SK-N-SH (cell line): ENCODE results near the gene ISOC2. TPM values are rescaled to one million over a fixed set of nuclear protein-coding genes. Genes with fewer than 3 reads are reported as not detected.

Experiments
- CTCF ChIA-PET: fragments of 300-600, 350-600 bp; formaldehyde crosslinking; extraction: SDS; loops from one replicate; lab custom pipeline; 2021; lab: Yijun Ruan, JAX
- POLR2A ChIA-PET: fragments of 350-600 bp; sonication (Branson Sonifier 250); formaldehyde crosslinking; extraction: SDS; loops from one replicate; lab custom pipeline; 2020; ENCODE audit warnings: antibody characterized with exemption, inconsistent platforms; lab: Yijun Ruan, JAX
- DNase-seq: peaks from one replicate; pipeline ENCODE4 v3.0.0; 2012
- H2AFZ ChIP-seq: fragments of 200-600 bp; sonication (generic); 2 replicates; pipeline ENCODE4 v1.8.1; 2016; ENCODE audit warnings: antibody characterized with exemption, mild to moderate bottlenecking, low read depth
- H3F3A ChIP-seq: fragments of 200-600 bp; sonication (generic); replicated peaks from 2 replicates; pipeline ENCODE3; 2016; ENCODE audit warnings: antibody characterized with exemption, mild to moderate bottlenecking; ENCODE audit not compliant: insufficient read depth
- H3K27ac ChIP-seq, 2 experiments: fragments of 200-500 bp in 1 of 2; fragments of 200-600 bp in 1 of 2; sonication (Bioruptor generic) in 1 of 2; sonication (generic), shearing (Covaris generic) in 1 of 2; 2 replicates each; pipeline versions ENCODE4 v1.5.1 to v1.6.1; 2014 to 2016; ENCODE audit warnings: low read depth in 2 of 2, inconsistent platforms in 1 of 2, low read length in 1 of 2, mild to moderate bottlenecking in 1 of 2, mixed read lengths in 1 of 2
- H3K27me3 ChIP-seq: fragments of 200-600 bp; sonication (generic), shearing (Covaris generic); 2 replicates; pipeline ENCODE4 v1.6.1; 2016; ENCODE audit warnings: mixed run types; ENCODE audit not compliant: insufficient read depth
- H3K36me3 ChIP-seq, 2 experiments: fragments of 200-500 bp in 1 of 2; fragments of 200-600 bp in 1 of 2; sonication (Bioruptor generic) in 1 of 2; sonication (generic) in 1 of 2; replicated peaks in 1 of 2; 2 replicates each; pipeline versions ENCODE3 to v1.5.1; 2014 to 2016; ENCODE audit warnings: low read length in 1 of 2, mild to moderate bottlenecking in 1 of 2; ENCODE audit not compliant: insufficient read depth in 2 of 2, control insufficient read depth in 1 of 2
- H3K4me1 ChIP-seq, 2 experiments: fragments of 200-500 bp in 1 of 2; fragments of 200-600 bp in 1 of 2; sonication (Bioruptor generic) in 1 of 2; sonication (generic), shearing (Covaris generic) in 1 of 2; 2 replicates each; pipeline versions ENCODE4 v1.5.1 to v1.6.1; 2014 to 2016; ENCODE audit warnings: low read depth in 1 of 2, low read length in 1 of 2, mixed run types in 1 of 2; ENCODE audit not compliant: insufficient read depth in 2 of 2, control insufficient read depth in 1 of 2
- H3K4me2 ChIP-seq: fragments of 200-600 bp; sonication (generic), shearing (Covaris generic); 2 replicates; pipeline ENCODE4 v1.6.1; 2017; ENCODE audit warnings: mixed run types
- H3K4me3 ChIP-seq, 2 experiments: fragments of 200-500 bp in 1 of 2; fragments of 200-600 bp in 1 of 2; sonication (Bioruptor generic) in 1 of 2; sonication (generic), shearing (Covaris generic) in 1 of 2; 2 replicates each; pipeline versions ENCODE4 v1.5.1 to v1.8.1; 2014 to 2016; ENCODE audit warnings: low read depth in 2 of 2, inconsistent platforms in 1 of 2, low read length in 1 of 2, mild to moderate bottlenecking in 1 of 2, mixed read lengths in 1 of 2, moderate library complexity in 1 of 2
- H3K79me2 ChIP-seq: fragments of 200-600 bp; sonication (generic); 2 replicates; pipeline ENCODE4 v1.8.1; 2017; ENCODE audit warnings: mild to moderate bottlenecking; ENCODE audit not compliant: insufficient read depth
- H3K9ac ChIP-seq: fragments of 200-600 bp; sonication (generic); 2 replicates; pipeline ENCODE4 v1.6.1; 2017; ENCODE audit warnings: mixed run types
- H3K9me2 ChIP-seq: fragments of 200-600 bp; sonication (generic); 2 replicates; pipeline ENCODE4 v1.6.1; 2017; ENCODE audit warnings: mixed run types
- H3K9me3 ChIP-seq: fragments of 200-600 bp; sonication (generic); 2 replicates; pipeline ENCODE4 v1.6.1; 2017; ENCODE audit warnings: mixed run types, mild to moderate bottlenecking, moderate library complexity
- H4K20me1 ChIP-seq: fragments of 200-600 bp; sonication (generic); 2 replicates; pipeline ENCODE4 v1.6.1; 2017; ENCODE audit warnings: mild to moderate bottlenecking, mixed run types; ENCODE audit not compliant: insufficient read depth
- EP300 ChIP-seq, 2 experiments: IDR thresholded peaks; 2 replicates each; pipeline versions ENCODE4 v1.4.0 to v1.6.1; 2012; ENCODE audit warnings: borderline replicate concordance in 1 of 2, low read depth in 1 of 2, low read length in 1 of 2
- FOXJ3 ChIP-seq: sonication (generic); formaldehyde crosslinking; IDR thresholded peaks from 2 replicates; pipeline ENCODE4 v1.5.1; 2020; ENCODE audit warnings: mild to moderate bottlenecking, missing genetic modification reagents
- FOXM1 ChIP-seq: IDR thresholded peaks from 2 replicates; pipeline ENCODE4 v1.4.0; 2012; ENCODE audit warnings: low read depth, mild to moderate bottlenecking
- GATA2 ChIP-seq: sonication (generic); formaldehyde crosslinking; IDR thresholded peaks from 2 replicates; pipeline ENCODE4 v1.5.0; 2020; ENCODE audit warnings: mild to moderate bottlenecking, missing genetic modification reagents
- IRF3 ChIP-seq: fragments of 150-350 bp; IDR thresholded peaks from 2 replicates; pipeline ENCODE4 v1.6.1; 2016; ENCODE audit warnings: mild to moderate bottlenecking, low read depth, low read length
- MEF2A ChIP-seq: IDR thresholded peaks from 2 replicates; pipeline ENCODE4 v1.4.0; 2012; ENCODE audit warnings: low read depth, borderline replicate concordance
- MXI1 ChIP-seq: IDR thresholded peaks from 2 replicates; pipeline ENCODE4 v1.6.1; 2012; ENCODE audit warnings: mild to moderate bottlenecking, low read depth, low read length, improper control_type of control experiment
- NRF1 ChIP-seq: IDR thresholded peaks from 2 replicates; pipeline ENCODE4 v1.6.1; 2012; ENCODE audit warnings: low read depth, mild to moderate bottlenecking, low read length
- TAF1 ChIP-seq: IDR thresholded peaks from 2 replicates; pipeline ENCODE4 v1.6.1; 2012; ENCODE audit warnings: low read depth, mild to moderate bottlenecking, low read length, moderate library complexity, borderline replicate concordance
- TCF12 ChIP-seq: IDR thresholded peaks from 2 replicates; pipeline ENCODE4 v1.4.0; 2012
- WGBS: methylation state at CpG from one replicate; pipeline ENCODE4 v1.1.6; 2017; ENCODE audit warnings: low lambda C conversion rate; 5-methylcytosine and 5-hydroxymethylcytosine counted together
- polyA plus RNA-seq, 3 experiments: library from polyadenylated mRNA; depleted of rRNA; stranded (reverse); fragments of >200 nt; gene quantifications; 2 replicates each; pipeline ENCODE4 v1.2.3, GENCODE V29; 2012
- TF ChIP-seq, protein P1 (sequence below): IDR thresholded peaks from 2 replicates; pipeline ENCODE4 v1.6.1; 2012; ENCODE audit warnings: mild to moderate bottlenecking, low read depth, low read length, moderate library complexity
- TF ChIP-seq, protein P2 (sequence below): fragments of 200-600 bp; sonication (generic); IDR thresholded peaks from 2 replicates; pipeline ENCODE4 v1.6.1; 2017; ENCODE audit warnings: antibody characterized with exemption, mild to moderate bottlenecking, moderate library complexity
- TF ChIP-seq, protein P3 (sequence below): IDR thresholded peaks from 2 replicates; pipeline ENCODE4 v1.4.0; 2012; ENCODE audit warnings: low read depth, borderline replicate concordance

Gene ISOC2
- polyA plus RNA-seq, 1 of the 3 experiments (the other 2 are of a cell fraction): 65.4 TPM

DNA sequence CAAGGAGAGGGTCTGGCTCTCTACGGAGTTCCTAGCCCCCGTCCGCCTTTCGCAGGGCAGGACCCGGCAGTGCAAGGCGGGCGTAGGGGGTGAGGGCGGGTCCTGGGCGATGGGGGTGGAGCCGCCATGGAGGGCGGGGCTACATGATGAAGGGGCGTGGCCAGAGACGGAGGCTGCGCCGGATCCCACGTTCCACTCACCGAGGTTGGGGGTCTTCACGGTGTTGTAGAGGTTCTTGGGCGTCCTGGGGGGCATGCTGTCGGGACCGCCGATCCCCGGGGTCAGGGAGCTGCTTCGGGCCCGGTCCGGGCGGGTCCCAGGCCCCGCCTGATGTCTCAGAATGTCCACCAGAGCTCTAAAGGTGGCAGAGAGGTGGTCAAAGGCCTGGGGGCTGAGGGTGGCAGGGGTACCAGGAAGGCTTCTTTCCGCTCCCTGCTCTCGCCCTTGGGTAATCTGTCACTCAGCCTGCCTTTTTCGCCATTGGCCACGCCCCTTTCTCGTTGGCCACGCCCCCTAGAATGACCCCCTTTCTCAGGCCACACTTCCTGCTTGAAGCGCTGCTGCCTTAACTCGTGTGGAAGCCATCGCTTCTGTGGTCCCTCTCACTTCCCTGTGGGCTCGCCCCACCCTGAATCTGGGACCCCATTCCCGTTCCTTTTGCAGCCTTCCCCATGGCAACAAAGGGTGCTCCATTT is 20.9 kb downstream of the ISOC2 start:
- 22% methylated on average over 22 of the region's 39 CpGs for WGBS
- DNase-seq: peak; percentile 94
- Histone ChIP-seq H3K9me2 (no peaks in the 10 kb centered on the region), H3K9ac (no peak overlapping the region), H3K36me3 (no peaks in the 10 kb centered on the region), H3K27me3 (peaks cover 47% of the 10 kb centered on the region), H2AFZ (no peak overlapping the region), H3K4me1 (peaks cover 0 to 6% of the 10 kb centered on the region in 2 experiments; a peak in 1 of 4 replicates), H3K27ac (no peak overlapping the region), H3K9me3 (no peaks in the 10 kb centered on the region), H3K4me3 (peak overlapping the region in 1 of 2 experiments; percentile 36; a peak in 2 of 4 replicates), H4K20me1 (no peaks in the 10 kb centered on the region), H3K4me2 (no peak overlapping the region), H3K79me2 (no peaks in the 10 kb centered on the region), H3F3A (no peaks in the 10 kb centered on the region)
- TF ChIP-seq MXI1 (no peak), IRF3 (no peak), GATA2 (CRISPR knock-in tag) (no peak), NRF1 (no peak), MEF2A (no peak)
- TF ChIP-seq, protein P1, sequence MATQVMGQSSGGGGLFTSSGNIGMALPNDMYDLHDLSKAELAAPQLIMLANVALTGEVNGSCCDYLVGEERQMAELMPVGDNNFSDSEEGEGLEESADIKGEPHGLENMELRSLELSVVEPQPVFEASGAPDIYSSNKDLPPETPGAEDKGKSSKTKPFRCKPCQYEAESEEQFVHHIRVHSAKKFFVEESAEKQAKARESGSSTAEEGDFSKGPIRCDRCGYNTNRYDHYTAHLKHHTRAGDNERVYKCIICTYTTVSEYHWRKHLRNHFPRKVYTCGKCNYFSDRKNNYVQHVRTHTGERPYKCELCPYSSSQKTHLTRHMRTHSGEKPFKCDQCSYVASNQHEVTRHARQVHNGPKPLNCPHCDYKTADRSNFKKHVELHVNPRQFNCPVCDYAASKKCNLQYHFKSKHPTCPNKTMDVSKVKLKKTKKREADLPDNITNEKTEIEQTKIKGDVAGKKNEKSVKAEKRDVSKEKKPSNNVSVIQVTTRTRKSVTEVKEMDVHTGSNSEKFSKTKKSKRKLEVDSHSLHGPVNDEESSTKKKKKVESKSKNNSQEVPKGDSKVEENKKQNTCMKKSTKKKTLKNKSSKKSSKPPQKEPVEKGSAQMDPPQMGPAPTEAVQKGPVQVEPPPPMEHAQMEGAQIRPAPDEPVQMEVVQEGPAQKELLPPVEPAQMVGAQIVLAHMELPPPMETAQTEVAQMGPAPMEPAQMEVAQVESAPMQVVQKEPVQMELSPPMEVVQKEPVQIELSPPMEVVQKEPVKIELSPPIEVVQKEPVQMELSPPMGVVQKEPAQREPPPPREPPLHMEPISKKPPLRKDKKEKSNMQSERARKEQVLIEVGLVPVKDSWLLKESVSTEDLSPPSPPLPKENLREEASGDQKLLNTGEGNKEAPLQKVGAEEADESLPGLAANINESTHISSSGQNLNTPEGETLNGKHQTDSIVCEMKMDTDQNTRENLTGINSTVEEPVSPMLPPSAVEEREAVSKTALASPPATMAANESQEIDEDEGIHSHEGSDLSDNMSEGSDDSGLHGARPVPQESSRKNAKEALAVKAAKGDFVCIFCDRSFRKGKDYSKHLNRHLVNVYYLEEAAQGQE: no peak
- TF ChIP-seq, protein P2, sequence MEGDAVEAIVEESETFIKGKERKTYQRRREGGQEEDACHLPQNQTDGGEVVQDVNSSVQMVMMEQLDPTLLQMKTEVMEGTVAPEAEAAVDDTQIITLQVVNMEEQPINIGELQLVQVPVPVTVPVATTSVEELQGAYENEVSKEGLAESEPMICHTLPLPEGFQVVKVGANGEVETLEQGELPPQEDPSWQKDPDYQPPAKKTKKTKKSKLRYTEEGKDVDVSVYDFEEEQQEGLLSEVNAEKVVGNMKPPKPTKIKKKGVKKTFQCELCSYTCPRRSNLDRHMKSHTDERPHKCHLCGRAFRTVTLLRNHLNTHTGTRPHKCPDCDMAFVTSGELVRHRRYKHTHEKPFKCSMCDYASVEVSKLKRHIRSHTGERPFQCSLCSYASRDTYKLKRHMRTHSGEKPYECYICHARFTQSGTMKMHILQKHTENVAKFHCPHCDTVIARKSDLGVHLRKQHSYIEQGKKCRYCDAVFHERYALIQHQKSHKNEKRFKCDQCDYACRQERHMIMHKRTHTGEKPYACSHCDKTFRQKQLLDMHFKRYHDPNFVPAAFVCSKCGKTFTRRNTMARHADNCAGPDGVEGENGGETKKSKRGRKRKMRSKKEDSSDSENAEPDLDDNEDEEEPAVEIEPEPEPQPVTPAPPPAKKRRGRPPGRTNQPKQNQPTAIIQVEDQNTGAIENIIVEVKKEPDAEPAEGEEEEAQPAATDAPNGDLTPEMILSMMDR: no peak
- POLR2A ChIA-PET: no interaction called here
- CTCF ChIA-PET: interaction anchor here (0.6 to 2.3 kb wide), 7 partner anchors 23 to 64 kb away, joined by 3 to 9 read pairs (median 3); no protein-coding TSS in a partner anchor

DNA sequence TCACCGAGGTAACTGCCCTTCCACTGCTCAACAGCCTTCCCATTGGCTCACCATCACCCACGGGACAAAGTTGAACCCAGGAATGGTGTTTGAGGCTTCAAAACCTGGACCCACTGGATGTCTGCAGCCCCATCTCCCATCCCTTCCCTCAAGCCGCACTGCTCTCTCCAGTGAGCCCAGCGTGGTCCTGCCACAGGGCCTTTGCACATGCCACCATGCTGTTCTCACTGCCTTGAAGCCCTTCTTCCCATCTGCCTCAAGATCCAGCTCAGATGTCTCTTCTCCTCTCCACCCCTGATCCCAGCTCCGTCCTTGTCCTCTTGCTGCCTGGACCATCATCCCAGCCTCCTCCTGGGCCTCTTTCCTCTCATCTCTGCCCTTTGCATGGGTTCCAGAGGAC is 22.4 kb downstream of the ISOC2 start:
- 42% methylated on average over 5 of the region's 5 CpGs for WGBS
- no peak overlapping the region for H2AFZ ChIP-seq
- DNase-seq: no peak
- no peaks in the 10 kb centered on the region for H3K9me2 ChIP-seq
- H3K4me2 ChIP-seq: no peak overlapping the region
- H4K20me1 ChIP-seq: no peaks in the 10 kb centered on the region
- H3K36me3 ChIP-seq: no peaks in the 10 kb centered on the region
- CTCF ChIA-PET: interaction anchor here (1.0 to 1.3 kb wide), 2 partner anchors 15 to 298 kb away, joined by 4 read pairs; no protein-coding TSS in a partner anchor
- H3K27ac ChIP-seq: no peak overlapping the region
- POLR2A ChIA-PET: no interaction called here
- no peaks in the 10 kb centered on the region for H3K79me2 ChIP-seq
- H3K9me3 ChIP-seq: no peaks in the 10 kb centered on the region
- peaks cover 34% of the 10 kb centered on the region for H3K27me3 ChIP-seq
- H3K4me1 ChIP-seq: peaks cover 0 to 6% of the 10 kb centered on the region in 2 experiments; a peak in 1 of 4 replicates
- no peak overlapping the region for H3K9ac ChIP-seq
- H3K4me3 ChIP-seq: no peak overlapping the region
- no peaks in the 10 kb centered on the region for H3F3A ChIP-seq
- no peak for TF ChIP-seq TCF12
- TF ChIP-seq FOXJ3: no peak
- TF ChIP-seq FOXM1: no peak
- TF ChIP-seq EP300 (IDR thresholded peaks at IDR 0.05; ENCODE audit: borderline replicate concordance in 1 of 2, low read depth in 1 of 2, low read length in 1 of 2): no peak
- TF ChIP-seq, protein P2: no peak
- no peak for TF ChIP-seq TAF1
- TF ChIP-seq, protein P3, sequence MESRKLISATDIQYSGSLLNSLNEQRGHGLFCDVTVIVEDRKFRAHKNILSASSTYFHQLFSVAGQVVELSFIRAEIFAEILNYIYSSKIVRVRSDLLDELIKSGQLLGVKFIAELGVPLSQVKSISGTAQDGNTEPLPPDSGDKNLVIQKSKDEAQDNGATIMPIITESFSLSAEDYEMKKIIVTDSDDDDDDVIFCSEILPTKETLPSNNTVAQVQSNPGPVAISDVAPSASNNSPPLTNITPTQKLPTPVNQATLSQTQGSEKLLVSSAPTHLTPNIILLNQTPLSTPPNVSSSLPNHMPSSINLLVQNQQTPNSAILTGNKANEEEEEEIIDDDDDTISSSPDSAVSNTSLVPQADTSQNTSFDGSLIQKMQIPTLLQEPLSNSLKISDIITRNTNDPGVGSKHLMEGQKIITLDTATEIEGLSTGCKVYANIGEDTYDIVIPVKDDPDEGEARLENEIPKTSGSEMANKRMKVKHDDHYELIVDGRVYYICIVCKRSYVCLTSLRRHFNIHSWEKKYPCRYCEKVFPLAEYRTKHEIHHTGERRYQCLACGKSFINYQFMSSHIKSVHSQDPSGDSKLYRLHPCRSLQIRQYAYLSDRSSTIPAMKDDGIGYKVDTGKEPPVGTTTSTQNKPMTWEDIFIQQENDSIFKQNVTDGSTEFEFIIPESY: no peak
